AML-193 (cell line): ENCODE measurements around the gene SPDYE17.
"Not testable (repeated sequence)": the region's sequence is repeated elsewhere in the genome, so short reads cannot be mapped to it uniquely, and the experiment has no call there.

Source experiments
- DNase-seq, 2 experiments: peaks; one replicate each; lab custom pipeline; 2025; lab: John Stamatoyannopoulos, UW

SPDYE17 gene

GRCh38 chr7:76972391-76972790 lies 59.8 kb downstream of the SPDYE17 start:
- not testable (repeated sequence) for DNase-seq
